Spleen (tissue), 11 donors: Measurements from ENCODE around the gene LDAH. TPM values are rescaled to one million over a fixed set of nuclear protein-coding genes. Genes with fewer than 3 reads are reported as not detected.

Source experiments
- DNase-seq: peaks from one replicate; pipeline ENCODE4 v3.0.0-alpha.2; 2020
- H3K27ac ChIP-seq, 8 donors: fragments of 200-600 bp; sonication (generic) in 7 of 8; 1 replicate in 4 of 8; 2 replicates in 4 of 8; pipeline versions ENCODE4 v1.5.0 to v1.8.0; 2016 to 2021; ENCODE audit warnings: inconsistent platforms in 4 of 8, mild to moderate bottlenecking in 4 of 8, moderate library complexity in 1 of 8
- H3K27me3 ChIP-seq, 7 donors: fragments of 200-600 bp; sonication (generic) in 6 of 7; replicated peaks in 1 of 7; 1 replicate in 4 of 7; 2 replicates in 3 of 7; pipeline versions ENCODE4 v1.5.0 to v1.8.0; 2016 to 2021; ENCODE audit warnings: inconsistent platforms in 3 of 7, mild to moderate bottlenecking in 1 of 7
- H3K36me3 ChIP-seq, 6 donors: fragments of 200-600 bp; sonication (generic) in 5 of 6; 1 replicate in 4 of 6; 2 replicates in 2 of 6; pipeline versions ENCODE4 v1.5.0 to v1.8.0; 2016 to 2021; ENCODE audit warnings: inconsistent platforms in 2 of 6
- H3K4me1 ChIP-seq, 6 donors: fragments of 200-600 bp; sonication (generic) in 5 of 6; 1 replicate in 3 of 6; 2 replicates in 3 of 6; pipeline versions ENCODE4 v1.5.0 to v1.8.0; 2016 to 2021; ENCODE audit warnings: inconsistent platforms in 3 of 6
- H3K4me3 ChIP-seq, 8 donors: fragments of 200-600 bp; sonication (generic) in 7 of 8; 1 replicate in 4 of 8; 2 replicates in 4 of 8; pipeline versions ENCODE4 v1.5.0 to v1.8.0; 2016 to 2021; ENCODE audit warnings: inconsistent platforms in 4 of 8, mild to moderate bottlenecking in 4 of 8, moderate library complexity in 2 of 8
- H3K9me3 ChIP-seq, 8 donors: fragments of 200-600 bp; sonication (generic) in 7 of 8; 1 replicate in 4 of 8; 2 replicates in 4 of 8; pipeline versions ENCODE4 v1.5.0 to v1.8.0; 2016 to 2021; ENCODE audit warnings: inconsistent platforms in 4 of 8
- POLR2A ChIP-seq, 3 donors: fragments of 450-650 bp; IDR thresholded peaks; one replicate each; pipeline ENCODE4 v1.5.1; 2017; ENCODE audit warnings: antibody characterized with exemption in 3 of 3, mild to moderate bottlenecking in 1 of 3
- POLR2AphosphoS5 ChIP-seq, 3 donors: sonication (generic); formaldehyde crosslinking; IDR thresholded peaks; one replicate each; pipeline ENCODE4 v1.5.1; 2017; ENCODE audit warnings: antibody characterized with exemption in 3 of 3
- WGBS, 5 donors: extraction: QIAGEN DNeasy Blood & Tissue Kit in 3 of 5; methylation state at CpG; one replicate each; pipeline versions ENCODE4 v1.1.5 to v1.1.7; 2013 to 2018; 5-methylcytosine and 5-hydroxymethylcytosine counted together
- intact Hi-C: fragments of 100-400 bp; cut with DNase I; formaldehyde crosslinking; loops from one replicate; pipeline ENCODE4 v1.15.0; 2023; ENCODE audit warnings: low total_unique reads
- polyA plus RNA-seq, 3 donors: library from polyadenylated mRNA; stranded (reverse); fragments of 200-250 nt; gene quantifications; one replicate each; pipeline ENCODE4 v1.2.1, GENCODE V29; 2013
- total RNA-seq, 7 donors: library from RNA; depleted of rRNA in 3 of 7; stranded (reverse); fragments of >200 nt in 3 of 7; fragmentation: NEBNext Ultra II Directional in 4 of 7; extraction: Animal tissue kit (Norgen Biotek cat#: 25700) in 4 of 7; gene quantifications; one replicate each; pipeline versions ENCODE4 v1.1.0 to v1.2.1, GENCODE V29; 2016 to 2021
- TF ChIP-seq, protein P1 (sequence below), 11 experiments: fragments of 200-600 bp in 7 of 11; fragments of 450-650 bp in 4 of 11; sonication (generic) in 4 of 11; IDR thresholded peaks in 8 of 11; conservative IDR thresholded peaks in 3 of 11; 1 replicate in 7 of 11; 2 replicates in 4 of 11; pipeline versions ENCODE4 v1.4.0 to v1.8.0; 2016 to 2021; ENCODE audit warnings: antibody characterized with exemption in 11 of 11, inconsistent platforms in 4 of 11, mild to moderate bottlenecking in 1 of 11
- donor health status: healthy with polysubstance abuse.
- donor health status: DM: no; HTN: no; CAD: no; lungs with moderate emphysema.
- donor health status: DM: no; HTN: no; CAD: no.
- donor health status: Bipolar disorder and iron deficiency.
- donor health status: healthy.
- donor health status: DM: no; HTN: no; CAD: no.
- donor health status: DM: yes; HTN: yes; CAD: no.

LDAH gene
- total and polyA plus RNA-seq, 10 donors: 5.8 to 33.2 (median 21.1) TPM

DNA sequence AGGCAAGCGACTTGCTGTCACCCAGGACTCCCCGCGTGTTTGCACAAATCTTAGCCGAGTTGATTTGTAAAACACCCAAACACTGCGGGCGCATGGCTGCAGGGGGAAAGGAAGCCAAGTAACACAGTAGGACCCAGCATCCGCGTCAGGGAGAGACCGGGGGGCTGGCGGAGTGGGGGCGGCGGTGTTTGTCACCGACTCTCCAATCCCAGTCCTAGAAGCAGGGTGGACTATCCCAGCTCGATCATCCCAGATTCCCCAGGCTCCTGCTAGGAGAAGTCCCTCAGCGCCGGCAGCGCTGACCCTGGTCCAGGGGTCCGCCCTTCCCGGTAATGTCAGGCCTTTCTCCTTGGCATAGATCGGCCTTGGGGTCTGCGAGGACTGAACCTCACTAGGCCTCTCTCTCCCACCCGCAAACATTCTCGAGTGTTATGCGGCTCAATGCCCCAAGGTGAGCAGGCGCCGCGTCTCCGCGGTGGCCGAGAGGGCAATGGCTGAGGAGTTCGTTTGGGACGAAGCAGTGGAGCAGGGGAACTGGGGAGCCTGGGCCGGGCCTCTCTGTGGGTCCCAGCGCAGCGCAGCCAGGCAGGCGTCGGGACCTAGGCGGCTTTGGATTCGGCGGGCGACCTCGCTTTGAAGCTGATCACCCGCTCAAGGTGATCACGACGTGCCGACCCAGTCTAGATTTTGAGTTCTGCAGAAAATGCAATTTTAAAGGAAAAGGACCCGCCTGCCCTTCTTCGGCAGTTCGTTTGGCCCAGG is 157.5 kb downstream of the LDAH start:
- 4 to 6% (median 5%) methylated on average over 39 to 49 of the region's 49 CpGs for WGBS, 5 donors
- intact Hi-C loops: no loop called here
- TF ChIP-seq POLR2AphosphoS5 (IDR thresholded peaks at IDR 0.05): no peak
- TF ChIP-seq, protein P1, sequence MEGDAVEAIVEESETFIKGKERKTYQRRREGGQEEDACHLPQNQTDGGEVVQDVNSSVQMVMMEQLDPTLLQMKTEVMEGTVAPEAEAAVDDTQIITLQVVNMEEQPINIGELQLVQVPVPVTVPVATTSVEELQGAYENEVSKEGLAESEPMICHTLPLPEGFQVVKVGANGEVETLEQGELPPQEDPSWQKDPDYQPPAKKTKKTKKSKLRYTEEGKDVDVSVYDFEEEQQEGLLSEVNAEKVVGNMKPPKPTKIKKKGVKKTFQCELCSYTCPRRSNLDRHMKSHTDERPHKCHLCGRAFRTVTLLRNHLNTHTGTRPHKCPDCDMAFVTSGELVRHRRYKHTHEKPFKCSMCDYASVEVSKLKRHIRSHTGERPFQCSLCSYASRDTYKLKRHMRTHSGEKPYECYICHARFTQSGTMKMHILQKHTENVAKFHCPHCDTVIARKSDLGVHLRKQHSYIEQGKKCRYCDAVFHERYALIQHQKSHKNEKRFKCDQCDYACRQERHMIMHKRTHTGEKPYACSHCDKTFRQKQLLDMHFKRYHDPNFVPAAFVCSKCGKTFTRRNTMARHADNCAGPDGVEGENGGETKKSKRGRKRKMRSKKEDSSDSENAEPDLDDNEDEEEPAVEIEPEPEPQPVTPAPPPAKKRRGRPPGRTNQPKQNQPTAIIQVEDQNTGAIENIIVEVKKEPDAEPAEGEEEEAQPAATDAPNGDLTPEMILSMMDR (IDR thresholded peaks at IDR 0.05 in 8 of 11, conservative IDR thresholded peaks at IDR 0.05 in 3 of 11): no peak
- TF ChIP-seq POLR2A (IDR thresholded peaks at IDR 0.05): no peak
- H3K4me1 ChIP-seq: peaks cover 18 to 60% (median 43%) of the 10 kb centered on the region in 6 donors
- no peaks in the 10 kb centered on the region for H3K9me3 ChIP-seq
- peak overlapping the region in 7 of 8 donors; percentile 31 to 74 (median 48) for H3K4me3 ChIP-seq
- H3K36me3 ChIP-seq: peaks cover 0 to under 1% (median 0%) of the 10 kb centered on the region in 6 donors
- no peak for DNase-seq
- H3K27me3 ChIP-seq: peaks cover 0 to 100% (median 78%) of the 10 kb centered on the region in 7 donors
- peak overlapping the region in 1 of 8 donors; percentile 56 for H3K27ac ChIP-seq

GRCh38 chr2:20664431-20665242 is 158.3 kb downstream of the LDAH start:
- intact Hi-C loops: no loop called here
- DNase-seq: peak; percentile 70
- 33 to 44% (median 38%) methylated on average over 12 to 17 of the region's 17 CpGs for WGBS, 5 donors
- no peak overlapping the region for H3K27ac ChIP-seq
- H3K27me3 ChIP-seq: peaks cover 0 to 100% (median 73%) of the 10 kb centered on the region in 7 donors
- H3K9me3 ChIP-seq: no peaks in the 10 kb centered on the region
- H3K4me3 ChIP-seq: peak overlapping the region in 1 of 8 donors; percentile 74
- no peaks in the 10 kb centered on the region for H3K36me3 ChIP-seq
- TF ChIP-seq, protein P1 (IDR thresholded peaks at IDR 0.05 in 8 of 11, conservative IDR thresholded peaks at IDR 0.05 in 3 of 11): no peak
- no peak for TF ChIP-seq POLR2AphosphoS5 (IDR thresholded peaks at IDR 0.05)
- H3K4me1 ChIP-seq: peaks cover 18 to 52% (median 36%) of the 10 kb centered on the region in 6 donors

DNA sequence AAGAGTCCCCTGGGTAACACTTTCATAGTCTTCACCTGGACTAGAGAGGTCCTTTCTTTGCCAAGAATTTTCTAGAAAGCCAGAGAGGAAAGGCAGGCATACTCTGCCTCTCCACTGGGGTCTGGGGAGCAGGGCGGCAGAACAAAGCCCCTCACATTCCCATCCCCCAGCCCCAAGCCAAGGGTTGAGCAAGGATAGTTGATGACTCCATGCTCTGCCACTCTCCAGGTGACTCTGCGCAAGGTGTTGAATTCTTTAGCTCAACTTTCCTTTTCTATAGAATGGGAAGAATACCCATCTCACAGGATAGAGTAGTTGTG is 158.9 kb downstream of the LDAH start:
- H3K27ac ChIP-seq: no peak overlapping the region
- DNase-seq: no peak
- no peaks in the 10 kb centered on the region for H3K36me3 ChIP-seq
- TF ChIP-seq POLR2AphosphoS5 (IDR thresholded peaks at IDR 0.05): no peak
- no peak overlapping the region for H3K4me3 ChIP-seq
- H3K4me1 ChIP-seq: peaks cover 18 to 46% (median 32%) of the 10 kb centered on the region in 6 donors
- peaks cover 0 to 99% (median 70%) of the 10 kb centered on the region in 7 donors for H3K27me3 ChIP-seq
- intact Hi-C loops: no loop called here
- WGBS, 5 donors: 53 to 77% (median 73%) methylated on average over 2 of the region's 2 CpGs
- H3K9me3 ChIP-seq: no peaks in the 10 kb centered on the region

DNA sequence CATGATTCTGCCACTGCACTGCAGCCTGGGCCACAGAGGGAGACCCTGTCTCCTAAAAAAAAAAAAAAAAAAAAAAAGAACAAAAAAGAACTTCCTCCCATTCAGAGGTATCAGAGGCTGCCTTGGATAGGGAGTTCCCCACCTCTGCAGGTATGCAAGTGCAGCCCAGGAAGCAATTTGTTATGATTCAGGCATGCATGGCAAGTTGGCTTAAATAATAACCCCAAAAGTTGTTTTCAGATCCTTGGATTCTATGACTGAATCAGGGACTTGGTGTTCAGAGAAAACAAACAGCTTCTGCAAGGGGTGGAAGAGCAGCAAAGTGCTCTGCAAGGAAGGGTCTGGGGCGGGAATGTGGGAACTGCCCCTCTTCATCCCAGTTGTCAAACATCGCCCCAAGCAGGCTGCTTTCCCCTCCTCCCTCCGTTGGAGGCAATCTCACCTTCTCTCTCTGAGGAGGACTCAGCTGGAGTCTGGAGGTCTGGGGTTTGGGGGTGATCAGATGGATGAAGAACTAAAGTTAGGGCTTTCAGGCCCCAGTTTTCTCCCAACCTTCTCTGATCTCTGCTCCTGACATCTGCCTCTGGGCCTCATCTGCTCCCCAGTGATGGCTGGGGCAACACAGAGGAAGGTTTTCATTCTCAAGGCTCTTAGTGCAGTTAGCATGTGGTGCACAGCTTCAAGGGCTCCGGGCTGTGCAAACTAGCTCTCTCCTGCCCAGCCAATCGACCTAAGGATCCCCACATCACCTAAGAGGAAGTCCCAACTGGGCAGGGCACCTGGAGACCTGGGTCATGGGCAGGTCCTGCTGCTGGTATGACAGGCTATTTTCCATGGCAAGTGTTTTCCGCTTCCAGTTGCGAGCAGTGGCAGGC is 159.5 kb downstream of the LDAH start:
- H3K36me3 ChIP-seq: no peaks in the 10 kb centered on the region
- DNase-seq: peak; percentile 59
- 35 to 61% (median 51%) methylated on average over 5 to 7 of the region's 7 CpGs for WGBS, 5 donors
- intact Hi-C loops: no loop called here
- H3K4me3 ChIP-seq: no peak overlapping the region
- no peak for TF ChIP-seq POLR2AphosphoS5 (IDR thresholded peaks at IDR 0.05)
- TF ChIP-seq, protein P1 (IDR thresholded peaks at IDR 0.05 in 8 of 11, conservative IDR thresholded peaks at IDR 0.05 in 3 of 11): no peak
- TF ChIP-seq POLR2A (IDR thresholded peaks at IDR 0.05): no peak
- peaks cover 0 to 93% (median 64%) of the 10 kb centered on the region in 7 donors for H3K27me3 ChIP-seq
- peaks cover 18 to 40% (median 31%) of the 10 kb centered on the region in 6 donors for H3K4me1 ChIP-seq
- no peaks in the 10 kb centered on the region for H3K9me3 ChIP-seq
- no peak overlapping the region for H3K27ac ChIP-seq
